GM21526 (cell line): ENCODE measurements around the gene SLC4A11.

Source experiments
- ATAC-seq: cut with Tn5 transposase; IDR thresholded peaks from one replicate; pipeline ENCODE4 v1.9.1; 2021; ENCODE audit warnings: moderate library complexity; ENCODE audit not compliant: unreplicated experiment, low FRiP score

The SLC4A11 gene

DNA sequence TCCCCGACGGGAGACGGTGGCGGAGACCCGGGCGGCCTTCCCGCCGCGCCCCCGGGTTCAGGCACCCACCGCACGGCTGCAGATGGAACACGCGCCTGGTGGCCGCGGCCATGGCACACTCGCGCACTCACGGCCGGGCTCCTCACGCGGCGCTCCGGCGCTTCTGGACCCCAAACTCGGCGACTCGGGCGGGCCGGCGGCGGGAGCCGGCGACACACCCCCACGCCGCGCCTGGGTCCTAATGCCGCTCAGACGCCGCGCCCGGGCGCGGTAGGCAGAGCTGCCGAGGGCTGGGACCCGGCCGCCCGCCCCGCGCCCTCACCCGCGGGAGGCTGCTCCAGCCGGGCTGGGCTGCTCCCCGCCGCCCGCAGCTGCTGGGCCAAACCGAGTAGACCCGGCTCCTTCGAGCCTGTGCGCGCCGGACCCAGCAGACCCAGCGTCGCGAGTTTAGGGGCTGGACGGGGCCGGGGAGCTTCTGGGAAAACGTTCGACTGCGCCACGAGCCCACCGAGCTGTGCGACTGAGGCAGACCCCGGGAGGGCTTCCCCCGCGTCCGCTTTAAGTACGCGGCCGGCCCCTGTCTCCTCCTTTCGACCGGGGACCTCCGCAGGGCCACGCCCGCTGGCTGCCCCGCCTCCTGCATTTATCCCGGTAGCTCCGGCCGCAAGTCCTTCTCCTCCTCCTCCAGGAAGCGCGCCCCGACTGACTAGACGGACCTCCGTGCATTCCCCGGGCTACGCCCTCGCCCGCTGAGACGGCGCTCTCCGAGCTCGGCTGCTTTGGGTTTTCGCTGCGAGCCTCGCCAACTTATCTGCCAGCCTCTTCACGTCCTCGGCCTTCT, at the start of gene SLC4A11:
Gene SLC4A11 (minus strand): TSS at position 165 of the 841 bp plus-strand sequence. CDS start 53 bp downstream, at position 112.
- no peak for ATAC-seq

DNA sequence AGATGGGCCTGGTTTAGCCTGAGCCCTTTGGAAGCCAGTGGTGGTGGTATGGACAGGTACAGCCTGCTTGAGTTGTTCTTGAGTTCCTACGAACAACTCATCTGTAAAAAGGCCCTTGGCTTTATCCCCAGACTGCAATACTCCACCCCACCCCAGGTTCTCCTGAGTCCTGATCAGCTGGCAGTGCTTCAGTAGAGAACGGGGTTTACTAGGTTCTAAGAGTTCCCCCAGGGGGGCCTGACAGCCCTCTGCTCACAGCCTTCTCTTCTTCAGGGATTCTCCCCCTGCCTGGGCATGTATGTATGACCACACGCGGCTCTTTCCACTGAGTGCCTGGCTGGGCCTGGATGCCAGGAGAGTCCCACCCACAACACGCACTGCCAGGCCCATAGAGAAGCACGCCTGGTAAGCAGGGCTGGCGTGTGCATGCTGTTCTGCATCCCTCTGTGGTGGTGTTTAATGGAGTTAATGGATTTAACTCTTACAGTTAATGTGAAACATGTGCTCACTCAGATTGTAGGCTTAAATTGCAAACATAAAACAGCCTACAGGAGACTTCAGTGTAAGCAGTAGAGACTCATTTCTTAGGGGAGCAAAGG, 44.3 kb upstream of the SLC4A11 start:
- ATAC-seq, result no peak

DNA sequence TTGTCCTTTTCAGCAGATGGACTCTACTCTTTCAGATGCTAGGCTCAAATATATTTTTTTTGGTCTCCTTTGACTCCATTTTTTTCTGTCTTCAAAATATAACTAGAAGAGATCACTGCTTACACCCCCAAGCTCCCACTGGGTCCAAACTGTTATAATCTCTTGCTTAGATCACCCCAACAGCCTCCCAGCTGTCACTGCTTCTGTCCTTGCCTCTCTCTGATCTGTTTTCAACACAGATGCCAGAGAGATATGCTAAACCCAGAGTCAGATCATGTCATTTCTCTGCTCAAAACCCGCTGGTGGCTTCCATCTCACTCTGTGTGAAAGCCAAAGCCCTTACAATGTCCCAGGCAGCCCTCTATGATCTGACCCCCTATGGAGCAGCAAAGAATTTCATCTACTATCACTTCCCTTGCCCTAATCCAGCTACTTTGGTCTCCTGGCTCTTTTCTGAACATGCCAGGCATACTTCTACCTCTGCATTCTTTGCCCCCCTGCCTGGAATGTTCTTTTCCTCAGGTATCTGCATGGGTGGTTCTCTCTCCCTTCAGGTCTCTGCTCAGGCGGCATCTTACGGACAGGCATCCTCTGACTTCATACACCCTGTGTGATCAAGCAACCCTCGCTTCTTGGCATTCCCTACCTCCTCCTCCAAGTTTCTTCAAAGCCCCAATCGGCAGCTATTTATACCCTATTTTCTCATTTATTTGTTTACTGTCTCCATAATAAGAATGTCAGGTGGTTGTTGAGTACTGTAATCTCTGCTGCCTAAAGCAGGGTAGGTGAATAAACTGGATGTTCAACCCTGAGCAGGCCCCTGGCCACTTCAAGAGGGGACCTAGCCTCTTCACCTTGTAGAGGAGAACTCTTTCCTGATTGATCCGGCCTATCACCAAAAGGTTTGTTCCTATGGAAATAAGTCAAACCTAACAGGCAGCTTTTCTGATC, 43.6 kb upstream of the SLC4A11 start:
- ATAC-seq, result no peak

DNA sequence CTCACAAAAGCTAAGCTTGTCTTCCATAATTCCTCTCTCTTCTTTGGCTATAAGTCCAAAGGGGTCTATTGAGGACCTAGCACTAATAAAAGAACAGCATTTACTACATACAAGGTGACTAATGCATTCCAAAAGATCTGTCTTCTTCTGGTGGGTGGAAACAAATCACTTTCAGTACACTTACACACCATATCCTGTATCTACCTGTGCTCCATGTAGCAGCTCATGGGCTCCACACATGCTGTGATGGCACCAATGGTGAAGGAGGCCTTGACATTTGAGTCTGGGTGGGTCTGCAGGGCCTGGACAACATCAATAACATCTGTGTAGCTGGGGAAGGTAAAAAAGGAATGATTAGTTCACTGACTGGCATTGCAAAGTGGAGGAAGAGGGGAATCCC, 42.4 kb upstream of the SLC4A11 start:
- ATAC-seq, result no peak

DNA sequence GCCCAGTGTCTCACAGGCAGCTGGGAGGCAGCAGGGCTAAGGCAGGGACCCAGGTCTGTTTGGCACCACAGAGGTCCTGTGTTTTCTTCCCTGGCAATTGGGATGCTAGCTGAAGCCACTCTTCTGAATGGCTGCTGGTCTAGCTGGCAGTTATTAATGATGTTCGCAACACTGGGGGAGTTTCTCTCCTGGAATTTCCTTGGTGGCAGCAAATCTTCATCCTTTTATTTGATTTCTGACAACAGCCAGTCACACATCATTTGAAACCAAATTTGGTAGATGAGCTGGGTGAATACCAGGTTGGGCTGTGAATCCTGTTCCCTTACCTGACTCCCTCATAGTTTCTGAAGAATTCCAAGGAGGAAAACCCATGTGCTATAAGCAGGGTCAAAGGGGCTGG, 40.8 kb upstream of the SLC4A11 start:
- ATAC-seq, result no peak

DNA sequence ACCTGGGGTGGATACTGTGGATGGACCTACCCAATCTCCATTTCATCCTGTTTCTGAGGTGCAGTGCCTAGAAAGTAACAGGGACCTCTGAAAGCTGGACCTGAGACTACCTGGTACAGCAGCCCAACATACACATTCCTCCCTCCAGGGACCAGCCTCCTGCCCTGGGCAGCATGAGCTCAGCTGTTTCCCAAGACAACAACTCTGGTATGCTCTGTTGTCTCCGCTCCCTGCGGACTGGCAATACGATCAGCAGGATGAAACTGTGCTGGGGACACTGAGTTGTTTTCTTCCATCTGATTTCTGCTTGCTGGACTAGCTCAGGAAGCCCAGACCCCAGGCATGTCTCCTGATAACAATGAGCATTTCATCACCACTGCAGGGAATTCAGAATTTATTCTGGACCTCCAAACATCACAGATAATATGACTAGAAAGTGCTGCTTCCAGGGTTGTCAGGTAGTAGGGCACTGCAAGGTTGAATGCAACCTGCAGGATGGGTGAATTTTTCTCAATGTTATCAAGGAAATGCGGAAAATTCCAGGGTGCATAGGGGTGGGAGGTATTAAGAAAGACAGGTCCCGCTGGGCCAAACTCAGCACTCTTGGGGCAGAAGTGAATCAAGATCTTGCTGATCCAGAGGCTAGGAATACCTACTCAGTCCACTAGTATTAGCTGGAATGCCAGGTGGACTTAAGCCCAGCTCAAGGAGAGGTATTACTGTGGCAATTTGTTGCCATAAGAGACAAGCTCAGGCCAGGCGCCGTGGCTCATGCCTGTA, 38.9 kb upstream of the SLC4A11 start:
- no peak for ATAC-seq

DNA sequence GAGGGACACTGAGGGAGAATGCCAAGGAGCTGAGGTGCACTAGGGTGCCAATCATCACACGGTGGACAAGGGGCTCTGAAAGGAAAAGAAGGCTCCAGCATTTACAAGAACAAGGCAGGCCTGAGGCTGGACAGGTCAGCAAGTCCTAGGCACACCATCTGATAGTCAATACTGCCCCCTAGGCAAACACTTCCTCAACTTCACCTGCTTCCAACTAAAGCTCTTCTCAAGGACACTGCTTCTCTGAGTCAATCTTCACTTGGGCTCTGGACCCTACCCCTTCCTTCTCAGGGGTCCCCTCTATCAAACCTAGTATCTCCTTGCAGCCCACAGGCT, 37.7 kb upstream of the SLC4A11 start:
- no peak for ATAC-seq

DNA sequence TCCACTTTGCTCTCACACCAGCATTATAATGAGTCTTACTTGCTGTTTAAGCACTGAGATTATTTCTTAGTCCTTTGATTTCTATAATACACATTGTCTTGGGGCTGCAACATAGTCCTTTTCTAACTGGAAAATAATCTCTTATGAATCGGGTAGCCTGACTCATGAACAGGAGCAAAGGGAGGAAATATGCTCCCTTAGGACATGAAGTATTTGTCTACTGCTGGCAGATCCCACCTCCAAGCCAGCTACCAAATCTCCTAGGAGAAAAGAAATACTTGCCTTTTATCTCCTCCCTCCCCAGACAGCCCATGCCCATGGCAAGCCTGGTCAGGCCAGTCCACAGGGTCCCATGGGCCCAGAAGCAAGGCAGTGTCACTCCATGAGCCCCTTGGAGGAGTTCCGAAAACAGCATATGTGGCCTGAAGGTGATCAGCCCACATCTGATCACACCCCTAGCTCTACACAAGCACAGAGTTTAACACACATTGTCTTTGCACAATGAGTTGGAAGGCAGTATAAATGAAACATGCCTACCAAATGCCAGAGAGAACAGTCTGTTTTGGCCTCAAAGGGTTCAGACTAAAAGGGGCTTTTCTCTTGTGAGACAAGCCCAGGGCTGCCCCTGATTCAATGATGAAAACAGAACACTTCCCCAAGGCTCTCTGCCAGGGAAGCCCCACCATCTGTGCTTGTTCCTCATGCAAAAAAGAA, 37.1 kb upstream of the SLC4A11 start:
- ATAC-seq, result no peak

DNA sequence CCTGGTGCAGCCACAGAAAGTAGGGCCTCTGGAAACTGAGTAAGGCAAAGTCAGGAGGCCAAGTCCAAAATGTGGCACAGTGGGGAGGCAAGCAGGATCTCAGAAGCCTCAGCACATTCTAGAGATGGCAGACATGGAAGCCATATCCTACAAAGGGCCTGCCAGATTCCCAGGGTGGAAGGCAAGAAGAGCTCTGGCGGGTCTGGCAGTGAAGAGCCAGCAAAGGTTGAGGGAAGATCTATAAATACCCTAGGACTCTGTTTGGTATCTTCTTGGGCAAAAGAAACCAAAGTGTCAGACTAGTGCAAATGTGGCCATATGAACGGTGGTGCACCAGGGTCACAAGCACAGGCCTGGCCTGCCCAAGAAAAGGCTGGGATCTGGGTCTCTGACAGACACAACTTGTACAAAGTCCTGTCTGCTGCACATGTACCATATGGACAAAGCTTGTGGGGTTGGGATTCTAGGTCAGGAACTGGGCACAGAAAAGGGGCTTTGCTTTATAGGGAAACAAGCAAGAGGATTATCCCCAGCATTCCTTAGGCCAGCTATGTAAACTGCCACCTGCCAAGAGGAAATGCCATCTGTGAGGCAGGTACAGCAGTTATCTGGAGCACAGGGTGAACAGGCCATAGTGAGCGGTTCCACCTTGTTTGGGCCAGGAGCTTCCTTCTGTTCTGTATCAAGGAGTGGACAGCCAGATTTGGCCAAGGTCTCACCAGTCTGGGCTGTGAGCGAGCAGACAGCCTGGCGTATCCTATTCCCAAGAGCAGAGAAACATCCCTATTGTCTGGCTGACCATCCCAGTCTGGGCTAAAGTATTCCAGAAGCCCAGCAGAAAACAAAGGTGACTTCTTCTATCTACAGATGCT, 36.3 kb upstream of the SLC4A11 start:
- ATAC-seq, result no peak

DNA sequence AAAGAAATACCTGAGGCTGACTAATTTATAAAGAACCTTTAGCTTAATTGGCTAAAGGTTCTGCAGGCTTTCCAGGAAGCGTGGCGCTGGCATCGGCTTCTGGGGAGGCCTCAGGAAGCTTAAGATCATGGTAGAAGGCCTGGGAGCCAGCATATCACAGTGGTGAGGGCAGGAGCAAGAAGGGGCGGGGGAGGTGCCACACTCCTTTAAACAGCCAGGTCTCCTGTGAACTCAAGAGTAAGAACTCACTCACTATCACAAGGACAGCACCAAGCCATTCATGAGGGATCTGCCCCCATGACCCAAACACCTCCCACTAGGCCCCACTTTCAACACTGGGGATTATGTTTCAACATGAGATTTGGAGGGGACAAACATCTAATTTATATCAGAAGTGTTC, 34.4 kb upstream of the SLC4A11 start:
- ATAC-seq, result no peak

DNA sequence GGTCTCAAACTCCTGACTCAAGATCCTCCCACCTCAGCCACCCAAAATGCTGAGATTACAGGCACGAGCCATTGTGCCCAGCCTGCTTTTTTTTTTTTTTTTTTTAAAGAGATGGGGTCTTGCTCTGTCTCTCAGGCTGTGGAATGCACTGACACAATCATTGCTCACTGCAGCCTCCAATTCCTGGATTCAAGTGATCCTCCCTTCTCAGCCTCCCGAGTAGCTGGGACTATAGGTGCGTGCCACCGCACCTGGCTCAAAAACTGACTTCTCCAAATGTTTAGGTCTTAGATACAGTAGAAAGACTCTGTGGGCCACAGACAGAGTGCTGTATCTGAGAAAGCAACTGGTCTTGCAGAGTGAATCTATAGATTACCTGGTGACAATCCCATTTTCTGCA, 31.1 kb upstream of the SLC4A11 start:
- no peak for ATAC-seq

DNA sequence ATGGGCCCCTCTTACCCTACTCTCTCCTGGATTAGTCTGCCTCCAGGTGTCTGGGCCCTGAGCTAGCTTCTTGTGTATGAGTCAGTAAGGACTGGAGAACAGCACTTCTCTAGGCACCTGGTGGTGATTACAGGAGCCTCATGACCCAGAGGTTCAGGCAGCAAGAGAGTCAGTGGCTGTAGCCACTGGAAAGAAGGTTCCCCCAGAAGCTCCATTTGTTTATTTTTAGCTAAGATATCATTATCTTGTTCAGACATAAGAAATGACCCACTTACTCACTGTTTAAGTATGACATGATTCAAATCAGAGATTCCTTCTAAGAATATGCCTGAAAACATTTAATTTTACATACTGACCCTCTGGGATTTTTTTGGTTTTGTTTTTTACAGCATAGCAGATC, 23.6 kb upstream of the SLC4A11 start:
- no peak for ATAC-seq

DNA sequence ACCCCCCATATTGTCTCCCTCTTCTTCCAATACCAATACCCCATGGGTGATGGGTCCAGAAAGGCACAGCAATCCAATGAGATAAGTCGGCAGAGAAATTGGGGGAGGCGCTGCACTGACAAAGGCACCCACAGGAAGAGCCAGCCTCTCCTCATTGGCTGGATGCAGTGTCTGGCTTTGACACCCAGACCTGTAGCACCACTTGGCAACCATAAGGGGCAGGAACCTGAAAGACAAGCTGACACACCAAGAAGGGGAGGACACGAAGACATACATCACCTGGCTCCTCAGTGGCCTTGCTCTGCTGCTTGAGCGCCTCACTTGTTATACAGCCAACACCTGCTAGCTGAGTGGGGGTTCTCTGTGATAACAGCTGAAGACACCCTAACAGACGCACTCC, 19.4 kb upstream of the SLC4A11 start:
- no peak for ATAC-seq

DNA sequence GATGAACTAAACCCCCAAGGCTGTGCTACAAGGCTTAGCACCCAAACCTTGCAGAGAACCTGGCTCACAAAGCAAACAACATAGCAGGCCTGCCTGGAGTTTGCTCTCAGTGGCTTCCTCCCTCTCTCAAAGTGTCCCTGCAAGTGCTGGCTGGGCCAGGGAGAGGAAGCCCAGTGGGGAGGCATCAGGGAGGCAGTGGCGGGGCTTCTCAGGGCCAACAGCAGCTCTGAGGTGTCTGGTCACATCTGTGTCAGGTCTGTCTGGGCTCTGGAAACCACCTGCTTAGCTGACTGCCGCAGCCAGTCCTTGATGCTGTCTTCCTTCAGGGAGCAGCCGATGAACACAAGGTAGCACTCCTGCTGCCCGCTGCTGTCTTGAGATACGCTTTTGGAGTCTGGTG, 16.7 kb upstream of the SLC4A11 start:
- ATAC-seq, result no peak

DNA sequence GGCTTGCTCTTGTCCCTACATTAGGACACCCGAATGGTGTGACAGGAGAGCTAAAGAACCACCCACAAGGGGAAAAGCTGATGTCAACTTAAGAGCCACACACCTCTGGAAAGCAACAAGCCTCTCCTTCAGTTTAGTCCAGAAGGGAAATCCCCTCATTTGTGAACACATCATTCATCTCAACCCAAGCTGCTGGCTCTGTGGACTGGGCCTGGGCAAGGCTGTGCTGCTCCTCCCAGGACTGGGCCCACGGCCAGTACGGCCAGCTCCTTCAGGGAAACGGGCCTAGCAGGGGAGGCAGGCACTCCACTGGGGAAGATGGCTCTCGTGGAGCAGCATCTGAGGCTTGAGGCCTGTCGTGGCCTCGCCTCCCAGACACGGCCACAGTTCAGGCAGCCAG, 12.8 kb upstream of the SLC4A11 start:
- no peak for ATAC-seq

DNA sequence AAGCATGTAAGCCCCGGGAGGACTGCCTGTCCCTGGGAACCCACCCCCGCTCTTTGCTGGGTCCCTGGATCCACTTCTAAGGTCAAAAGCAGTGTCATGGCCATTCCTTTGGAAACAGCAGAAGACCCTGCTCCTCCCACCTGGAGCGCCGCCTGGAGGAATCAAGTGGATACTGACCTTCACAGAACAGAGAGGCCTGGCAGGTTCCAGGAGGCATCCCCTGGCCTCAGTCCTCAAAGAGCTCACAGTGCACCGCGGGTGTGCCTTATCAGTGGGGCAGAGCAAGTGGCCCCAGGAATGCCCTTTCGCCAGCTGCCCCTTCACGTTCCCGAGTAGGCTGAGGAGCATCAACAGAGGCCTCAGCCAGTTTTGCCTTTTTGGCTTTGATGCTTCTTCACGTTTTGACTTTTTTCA, 11.1 kb upstream of the SLC4A11 start:
- no peak for ATAC-seq

DNA sequence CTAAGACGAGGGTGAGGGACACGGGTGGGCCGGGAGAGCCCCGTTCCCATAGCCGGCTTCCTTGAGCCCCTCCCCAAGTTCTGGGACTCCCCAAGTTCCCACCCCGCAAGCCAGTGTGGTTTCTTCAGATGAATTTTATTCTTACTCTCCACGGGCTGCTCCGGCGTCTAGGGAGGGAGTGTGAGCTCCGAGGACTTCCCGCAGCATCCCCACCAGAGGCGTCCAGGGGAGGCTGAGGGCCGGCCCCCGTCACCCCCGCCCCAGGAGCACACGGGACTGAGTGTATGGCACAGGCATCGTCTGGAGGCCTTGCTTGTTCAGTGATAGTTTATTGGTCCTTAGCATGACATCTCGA, 10.0 kb upstream of the SLC4A11 start:
- no peak for ATAC-seq

DNA sequence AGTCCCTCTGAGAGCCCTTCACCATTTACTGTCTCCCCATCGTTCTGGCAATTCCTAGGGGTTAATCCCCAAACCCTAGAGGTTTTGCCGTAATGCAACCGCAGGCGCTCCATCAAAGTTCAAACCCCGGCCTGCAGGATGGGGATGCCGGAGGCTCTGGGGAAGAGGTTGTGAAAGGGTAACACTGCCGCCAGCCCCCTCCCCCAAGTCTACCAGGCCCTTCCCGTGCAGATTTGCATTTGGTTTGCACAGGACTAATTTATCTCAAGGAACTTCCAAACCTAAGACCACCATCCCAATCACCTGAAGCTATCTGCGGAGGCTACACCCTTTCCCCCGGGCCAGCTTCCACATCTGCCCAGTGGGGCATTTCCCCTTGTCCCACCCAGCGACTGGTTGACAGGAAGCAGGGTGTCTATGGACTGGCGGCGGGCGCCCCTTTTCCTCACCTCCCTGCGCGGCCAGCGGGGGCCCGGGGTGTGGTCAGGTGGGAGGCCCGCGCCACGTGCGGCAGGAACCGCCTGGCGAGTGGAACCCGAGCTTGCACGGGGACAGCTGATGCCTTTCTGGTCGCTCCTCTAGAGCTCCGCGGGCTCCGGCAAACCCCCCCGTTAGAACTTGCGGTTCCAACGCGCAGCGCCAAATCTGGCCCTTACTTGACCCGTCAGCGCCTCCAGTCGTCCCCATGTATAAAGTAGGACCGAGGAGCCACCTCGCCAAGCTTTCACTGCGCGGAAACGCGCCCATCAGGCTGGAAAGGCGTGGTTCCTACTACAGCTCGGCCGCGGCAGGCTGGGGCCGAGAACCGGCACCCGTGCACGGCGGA, 9.4 kb upstream of the SLC4A11 start:
- no peak for ATAC-seq
